HEK293T (cell line): ENCODE measurements around the gene GINS1.
"Not testable (repeated sequence)": the region's sequence is repeated elsewhere in the genome, so short reads cannot be mapped to it uniquely, and the experiment has no call there.

ENCODE experiments used
- CTCF ChIA-PET: fragments of 350-600 bp; formaldehyde crosslinking; extraction: SDS; loops from one replicate; lab custom pipeline; 2021; ENCODE audit warnings: antibody characterized with exemption, inconsistent platforms; lab: Yijun Ruan, JAX
- POLR2A ChIA-PET: fragments of 350-600 bp; formaldehyde crosslinking; extraction: SDS; loops from one replicate; lab custom pipeline; 2020; ENCODE audit warnings: antibody characterized with exemption, inconsistent platforms; lab: Yijun Ruan, JAX
- DNase-seq: peaks from one replicate; pipeline ENCODE4 v3.0.0; 2012; ENCODE audit warnings: mixed read lengths; ENCODE audit errors: extremely low spot score
- ARNT ChIP-seq: fragments of 450-650 bp; IDR thresholded peaks from 2 replicates; pipeline ENCODE4 v1.6.1; 2017; ENCODE audit warnings: mild to moderate bottlenecking
- BHLHE40 ChIP-seq: fragments of 450-650 bp; IDR thresholded peaks from 2 replicates; pipeline ENCODE4 v1.6.1; 2016; ENCODE audit warnings: mild to moderate bottlenecking, moderate library complexity, borderline replicate concordance
- CTBP1 ChIP-seq: fragments of 450-650 bp; IDR thresholded peaks from 2 replicates; pipeline ENCODE4 v1.6.1; 2016; ENCODE audit warnings: borderline replicate concordance
- ELF4 ChIP-seq: fragments of 450-650 bp; IDR thresholded peaks from 2 replicates; pipeline ENCODE4 v1.6.1; 2017; ENCODE audit warnings: antibody characterized with exemption
- FOXA1 ChIP-seq: fragments of 450-650 bp; IDR thresholded peaks from 2 replicates; pipeline ENCODE4 v1.6.1; 2016; ENCODE audit warnings: mild to moderate bottlenecking
- FOXK2 ChIP-seq: fragments of 450-650 bp; IDR thresholded peaks from 2 replicates; pipeline ENCODE4 v1.6.1; 2016; ENCODE audit warnings: mild to moderate bottlenecking
- FOXM1 ChIP-seq: fragments of 450-650 bp; IDR thresholded peaks from 2 replicates; pipeline ENCODE4 v1.6.1; 2017; ENCODE audit warnings: mild to moderate bottlenecking, borderline replicate concordance
- HDGF ChIP-seq: fragments of 450-650 bp; IDR thresholded peaks from 2 replicates; pipeline ENCODE4 v1.6.1; 2017; ENCODE audit warnings: antibody characterized with exemption, borderline replicate concordance
- L3MBTL2 ChIP-seq: fragments of 450-650 bp; conservative IDR thresholded peaks from 2 replicates; pipeline ENCODE4 v1.6.1; 2016; ENCODE audit warnings: mild to moderate bottlenecking
- LEF1 ChIP-seq: fragments of 450-650 bp; IDR thresholded peaks from 2 replicates; pipeline ENCODE4 v1.6.1; 2017; ENCODE audit warnings: mild to moderate bottlenecking, borderline replicate concordance
- NFRKB ChIP-seq: fragments of 450-650 bp; IDR thresholded peaks from 2 replicates; pipeline ENCODE4 v1.6.1; 2016; ENCODE audit warnings: mild to moderate bottlenecking, moderate library complexity
- SP1 ChIP-seq: fragments of 450-650 bp; IDR thresholded peaks from 2 replicates; pipeline ENCODE4 v1.6.1; 2017
- SUZ12 ChIP-seq: fragments of 450-650 bp; IDR thresholded peaks from 2 replicates; pipeline ENCODE4 v1.6.1; 2016; ENCODE audit warnings: mild to moderate bottlenecking
- TARDBP ChIP-seq: fragments of 450-650 bp; IDR thresholded peaks from 2 replicates; pipeline ENCODE4 v1.6.1; 2016
- ZNF384 ChIP-seq: fragments of 450-650 bp; IDR thresholded peaks from 2 replicates; pipeline ENCODE4 v1.6.1; 2016
- TF ChIP-seq, protein P1 (sequence below): fragments of 450-650 bp; IDR thresholded peaks from 2 replicates; pipeline ENCODE4 v1.6.1; 2016

The GINS1 gene

DNA sequence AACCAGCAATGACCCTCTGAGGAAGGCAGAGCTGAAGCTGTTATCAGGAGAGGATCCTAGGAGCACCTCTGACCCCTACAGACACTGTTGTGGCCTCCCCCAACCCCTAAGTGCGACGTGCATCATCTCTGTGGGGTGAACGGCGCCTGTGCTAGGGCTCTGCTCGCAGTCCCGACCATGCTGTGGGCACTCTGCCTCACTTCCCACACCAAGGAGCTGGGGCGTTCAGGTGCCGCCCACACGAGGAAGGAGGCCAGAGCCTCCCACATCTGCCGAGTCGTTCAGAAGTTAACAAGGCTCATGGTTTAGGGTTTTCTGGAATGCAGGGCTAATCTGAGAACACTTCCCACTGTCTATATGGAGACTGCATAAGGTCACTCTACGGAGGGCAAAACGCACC lies 62.1 kb downstream of the GINS1 start:
- TF ChIP-seq BHLHE40 (no peak), ZNF384 (no peak), FOXK2 (no peak), LEF1 (no peak), HDGF (no peak), SP1 (no peak), ARNT (no peak), TARDBP (no peak), SUZ12 (no peak), FOXA1 (no peak), NFRKB (no peak), L3MBTL2 (no peak)
- TF ChIP-seq, protein P1, sequence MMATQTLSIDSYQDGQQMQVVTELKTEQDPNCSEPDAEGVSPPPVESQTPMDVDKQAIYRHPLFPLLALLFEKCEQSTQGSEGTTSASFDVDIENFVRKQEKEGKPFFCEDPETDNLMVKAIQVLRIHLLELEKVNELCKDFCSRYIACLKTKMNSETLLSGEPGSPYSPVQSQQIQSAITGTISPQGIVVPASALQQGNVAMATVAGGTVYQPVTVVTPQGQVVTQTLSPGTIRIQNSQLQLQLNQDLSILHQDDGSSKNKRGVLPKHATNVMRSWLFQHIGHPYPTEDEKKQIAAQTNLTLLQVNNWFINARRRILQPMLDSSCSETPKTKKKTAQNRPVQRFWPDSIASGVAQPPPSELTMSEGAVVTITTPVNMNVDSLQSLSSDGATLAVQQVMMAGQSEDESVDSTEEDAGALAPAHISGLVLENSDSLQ, result no peak
- ChIA-PET POLR2A (no interaction called here), CTCF (no interaction called here)
- no peak for DNase-seq

DNA sequence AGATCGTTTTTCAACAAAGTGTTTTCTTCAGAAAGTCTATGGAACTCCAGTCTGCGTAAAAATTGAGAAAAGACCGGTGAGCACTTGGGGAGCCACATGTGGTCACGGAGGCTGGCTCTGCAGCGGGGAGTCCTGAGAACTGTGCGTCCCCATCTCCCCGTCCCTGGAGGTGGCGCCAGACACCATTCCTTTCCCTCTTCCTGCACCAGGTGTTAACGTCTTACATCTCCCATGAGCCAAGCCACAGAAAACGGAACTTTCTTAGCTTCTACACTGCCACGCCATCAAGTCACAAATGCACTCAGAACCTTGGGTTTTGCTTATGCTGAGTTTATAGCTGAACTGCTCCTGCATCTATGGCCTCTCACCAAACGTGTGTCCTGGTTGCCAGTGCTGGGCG lies 62.6 kb downstream of the GINS1 start:
- TF ChIP-seq NFRKB (no peak), ZNF384 (no peak), LEF1 (no peak), HDGF (no peak), FOXK2 (no peak), L3MBTL2 (no peak), FOXM1 (no peak), CTBP1 (no peak), ELF4 (no peak), SP1 (no peak), ARNT (no peak), FOXA1 (no peak), TARDBP (no peak), SUZ12 (no peak), BHLHE40 (no peak)
- TF ChIP-seq, protein P1, result no peak
- CTCF ChIA-PET, result interaction anchor here (0.6 kb wide), 1 partner anchor 653 kb away, joined by 3 read pairs; no protein-coding TSS in a partner anchor
- peak; percentile 43 for DNase-seq
- POLR2A ChIA-PET, result no interaction called here

DNA sequence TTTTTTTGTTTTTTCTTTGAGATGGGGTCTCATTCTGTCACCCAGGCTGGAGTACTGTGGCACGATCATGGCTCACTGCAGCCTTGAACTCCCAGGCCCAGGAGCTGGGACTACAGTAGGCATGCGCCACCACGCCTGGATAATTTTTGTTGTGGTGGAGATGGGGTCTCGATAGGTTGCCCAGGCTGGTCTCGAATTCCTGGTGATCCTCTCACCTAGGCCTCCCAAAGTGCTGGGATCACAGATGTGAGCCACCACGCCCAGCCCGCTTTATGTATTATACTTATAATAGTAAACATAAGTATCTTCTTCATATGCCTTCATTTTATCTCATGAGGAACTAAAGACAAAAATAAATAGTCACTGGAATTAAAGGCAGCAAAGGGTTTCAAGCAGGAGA lies 63.5 kb downstream of the GINS1 start:
- DNase-seq, result no peak
- TF ChIP-seq ELF4, result no peak
- TF ChIP-seq TARDBP, result no peak
- no peak for TF ChIP-seq ZNF384
- no peak for TF ChIP-seq LEF1
- TF ChIP-seq SUZ12, result no peak
- no peak for TF ChIP-seq BHLHE40
- no peak for TF ChIP-seq NFRKB
- TF ChIP-seq SP1, result no peak
- TF ChIP-seq FOXK2, result no peak
- TF ChIP-seq ARNT, result no peak
- TF ChIP-seq FOXM1, result no peak
- TF ChIP-seq, protein P1, result no peak
- TF ChIP-seq L3MBTL2, result no peak
- no peak for TF ChIP-seq FOXA1
- no peak for TF ChIP-seq CTBP1
- CTCF ChIA-PET, result interaction anchor here (0.6 kb wide), 1 partner anchor 266 kb away, joined by 7 read pairs; no protein-coding TSS in a partner anchor
- POLR2A ChIA-PET, result no interaction called here

DNA sequence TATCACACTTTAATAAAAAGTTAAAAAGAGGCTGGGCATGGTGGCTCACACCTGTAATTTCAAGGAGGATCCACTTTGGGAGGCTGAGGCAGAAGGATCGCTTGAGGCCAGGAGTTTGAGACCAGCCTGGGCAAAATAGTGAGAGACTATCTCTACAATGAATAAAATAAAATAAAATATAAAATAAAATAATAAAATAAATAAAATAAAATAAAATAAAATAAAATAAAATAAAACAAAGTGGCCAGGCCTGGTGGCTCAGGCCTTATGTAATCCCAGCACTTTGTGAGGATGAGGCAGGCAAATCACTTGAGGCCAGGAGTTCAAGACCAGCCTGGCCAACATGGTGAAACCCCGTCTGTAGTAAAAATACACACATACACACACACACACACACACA lies 65.8 kb downstream of the GINS1 start:
- POLR2A ChIA-PET, DNase-seq, CTCF ChIA-PET: not testable (repeated sequence)

DNA sequence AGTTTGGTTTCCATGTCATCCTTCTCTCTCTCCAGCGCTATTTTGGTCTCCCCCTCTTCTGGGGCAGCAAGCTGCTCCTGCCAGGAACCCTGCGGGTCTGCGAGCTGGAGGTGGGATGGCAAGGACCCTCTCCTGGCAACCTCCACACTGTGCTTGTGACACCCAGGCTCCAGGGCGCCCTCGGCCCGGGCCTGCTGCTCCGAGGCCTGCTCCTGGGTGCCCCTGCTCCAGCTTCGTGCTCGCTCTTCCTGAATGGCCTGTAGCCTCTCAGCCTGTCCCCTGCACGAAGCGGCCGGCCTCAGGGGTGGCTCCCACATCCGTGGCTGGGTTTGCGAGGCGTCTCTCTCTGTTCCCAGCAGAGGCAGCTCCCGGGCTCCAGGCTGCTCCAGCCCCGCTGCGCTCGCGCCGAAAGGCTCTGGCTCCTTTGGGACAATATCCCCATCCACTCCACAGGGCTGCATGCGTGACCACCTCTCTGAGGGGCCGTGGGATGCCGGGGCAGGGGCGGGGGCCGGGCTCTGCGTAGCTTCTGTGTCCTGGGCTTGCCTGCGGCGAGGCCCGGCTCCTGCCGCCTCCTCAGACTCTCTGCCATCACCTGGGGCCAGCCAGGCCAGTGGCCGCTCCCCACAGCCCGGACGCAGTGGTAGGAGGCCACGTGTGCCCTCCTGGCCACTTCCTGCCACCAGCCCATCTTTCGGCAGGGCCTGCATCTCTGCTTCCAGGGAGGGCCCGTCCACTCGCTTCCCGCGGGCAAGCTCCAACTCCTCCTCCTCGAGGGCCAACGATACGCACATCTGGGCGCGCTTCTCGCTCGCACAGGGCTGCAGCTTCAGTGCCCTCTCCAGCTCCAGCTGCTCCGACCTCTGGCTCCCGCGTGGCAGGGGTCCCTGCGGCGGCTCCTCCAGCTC lies 68.9 kb downstream of the GINS1 start:
- ChIA-PET CTCF (no interaction called here), POLR2A (no interaction called here)
- TF ChIP-seq ZNF384 (no peak), NFRKB (no peak), FOXA1 (no peak), TARDBP (no peak), HDGF (no peak), ELF4 (no peak), FOXK2 (no peak), SUZ12 (no peak), L3MBTL2 (no peak), LEF1 (no peak)
- no peak for DNase-seq
